HUES64 (cell line): ENCODE measurements around the gene POMP.

Experiments used
- H3K27ac ChIP-seq: 2 replicates; pipeline ENCODE4 v1.7.0; 2013; ENCODE audit warnings: low read depth, low read length, inconsistent platforms
- H3K27me3 ChIP-seq: 2 replicates; pipeline ENCODE4 v1.6.1; 2013; ENCODE audit warnings: mild to moderate bottlenecking, low read length; ENCODE audit not compliant: insufficient read depth
- H3K36me3 ChIP-seq: 2 replicates; pipeline ENCODE4 v1.6.1; 2013; ENCODE audit warnings: mild to moderate bottlenecking, low read length; ENCODE audit not compliant: insufficient read depth
- H3K4me1 ChIP-seq: 2 replicates; pipeline ENCODE4 v1.6.1; 2013; ENCODE audit warnings: mild to moderate bottlenecking, low read length, moderate library complexity; ENCODE audit not compliant: insufficient read depth
- H3K4me3 ChIP-seq: 2 replicates; pipeline ENCODE4 v1.5.1; 2013; ENCODE audit warnings: mild to moderate bottlenecking, low read length, moderate library complexity
- H3K9ac ChIP-seq: 2 replicates; pipeline ENCODE4 v1.6.1; 2013; ENCODE audit warnings: mild to moderate bottlenecking, low read depth, low read length
- H3K9me3 ChIP-seq: 2 replicates; pipeline ENCODE4 v1.6.1; 2013; ENCODE audit warnings: low read depth, low read length; ENCODE audit not compliant: insufficient read depth
- WGBS: fragments of 150-250, 120-280 bp; methylation state at CpG from one replicate; pipeline ENCODE4 v1.1.7; 2013; ENCODE audit warnings: missing lambda C conversion rate; 5-methylcytosine and 5-hydroxymethylcytosine counted together

POMP gene

GRCh38 chr13:28719227-28720055 is 60.5 kb downstream of the POMP start:
- H3K27ac ChIP-seq, result no peak overlapping the region
- WGBS, result 44% methylated on average over 12 of the region's 15 CpGs

GRCh38 chr13:28723806-28724205 is 64.9 kb downstream of the POMP start:
- Histone ChIP-seq H3K36me3 (no peaks in the 10 kb centered on the region), H3K27me3 (peaks cover 14% of the 10 kb centered on the region), H3K9ac (no peak overlapping the region), H3K4me3 (no peak overlapping the region), H3K4me1 (no peaks in the 10 kb centered on the region), H3K27ac (no peak overlapping the region), H3K9me3 (no peaks in the 10 kb centered on the region)
- 96% methylated on average over 22 of the region's 22 CpGs for WGBS

More at GRCh38 chr13:28719227-28720055, 60.5 kb downstream of the POMP start:
- no peaks in the 10 kb centered on the region for H3K9me3 ChIP-seq
- no peaks in the 10 kb centered on the region for H3K4me1 ChIP-seq
- H3K9ac ChIP-seq, result no peak overlapping the region
- no peaks in the 10 kb centered on the region for H3K36me3 ChIP-seq
- peak overlapping the region; percentile 72 for H3K4me3 ChIP-seq
- H3K27me3 ChIP-seq, result peaks cover 43% of the 10 kb centered on the region

GRCh38 chr13:28725046-28725610 is 66.2 kb downstream of the POMP start:
- H3K36me3 ChIP-seq, result no peaks in the 10 kb centered on the region

More at GRCh38 chr13:28725046-28725610, 66.2 kb downstream of the POMP start:
- WGBS, result 87% methylated on average over 3 of the region's 3 CpGs
- Histone ChIP-seq H3K9ac (no peak overlapping the region), H3K27me3 (peaks cover 5% of the 10 kb centered on the region), H3K4me1 (no peaks in the 10 kb centered on the region), H3K27ac (no peak overlapping the region), H3K9me3 (no peaks in the 10 kb centered on the region), H3K4me3 (no peak overlapping the region)
